HUES64 (cell line): Measurements from ENCODE around the gene PAOX.

Experiments
- H3K27ac ChIP-seq: 2 replicates; pipeline ENCODE4 v1.7.0; 2013; ENCODE audit warnings: low read depth, low read length, inconsistent platforms
- H3K27me3 ChIP-seq: 2 replicates; pipeline ENCODE4 v1.6.1; 2013; ENCODE audit warnings: mild to moderate bottlenecking, low read length; ENCODE audit not compliant: insufficient read depth
- H3K36me3 ChIP-seq: 2 replicates; pipeline ENCODE4 v1.6.1; 2013; ENCODE audit warnings: mild to moderate bottlenecking, low read length; ENCODE audit not compliant: insufficient read depth
- H3K4me1 ChIP-seq: 2 replicates; pipeline ENCODE4 v1.6.1; 2013; ENCODE audit warnings: mild to moderate bottlenecking, low read length, moderate library complexity; ENCODE audit not compliant: insufficient read depth
- H3K4me3 ChIP-seq: 2 replicates; pipeline ENCODE4 v1.5.1; 2013; ENCODE audit warnings: mild to moderate bottlenecking, low read length, moderate library complexity
- H3K9ac ChIP-seq: 2 replicates; pipeline ENCODE4 v1.6.1; 2013; ENCODE audit warnings: mild to moderate bottlenecking, low read depth, low read length
- H3K9me3 ChIP-seq: 2 replicates; pipeline ENCODE4 v1.6.1; 2013; ENCODE audit warnings: low read depth, low read length; ENCODE audit not compliant: insufficient read depth
- WGBS: fragments of 150-250, 120-280 bp; methylation state at CpG from one replicate; pipeline ENCODE4 v1.1.7; 2013; ENCODE audit warnings: missing lambda C conversion rate; 5-methylcytosine and 5-hydroxymethylcytosine counted together

PAOX gene

DNA sequence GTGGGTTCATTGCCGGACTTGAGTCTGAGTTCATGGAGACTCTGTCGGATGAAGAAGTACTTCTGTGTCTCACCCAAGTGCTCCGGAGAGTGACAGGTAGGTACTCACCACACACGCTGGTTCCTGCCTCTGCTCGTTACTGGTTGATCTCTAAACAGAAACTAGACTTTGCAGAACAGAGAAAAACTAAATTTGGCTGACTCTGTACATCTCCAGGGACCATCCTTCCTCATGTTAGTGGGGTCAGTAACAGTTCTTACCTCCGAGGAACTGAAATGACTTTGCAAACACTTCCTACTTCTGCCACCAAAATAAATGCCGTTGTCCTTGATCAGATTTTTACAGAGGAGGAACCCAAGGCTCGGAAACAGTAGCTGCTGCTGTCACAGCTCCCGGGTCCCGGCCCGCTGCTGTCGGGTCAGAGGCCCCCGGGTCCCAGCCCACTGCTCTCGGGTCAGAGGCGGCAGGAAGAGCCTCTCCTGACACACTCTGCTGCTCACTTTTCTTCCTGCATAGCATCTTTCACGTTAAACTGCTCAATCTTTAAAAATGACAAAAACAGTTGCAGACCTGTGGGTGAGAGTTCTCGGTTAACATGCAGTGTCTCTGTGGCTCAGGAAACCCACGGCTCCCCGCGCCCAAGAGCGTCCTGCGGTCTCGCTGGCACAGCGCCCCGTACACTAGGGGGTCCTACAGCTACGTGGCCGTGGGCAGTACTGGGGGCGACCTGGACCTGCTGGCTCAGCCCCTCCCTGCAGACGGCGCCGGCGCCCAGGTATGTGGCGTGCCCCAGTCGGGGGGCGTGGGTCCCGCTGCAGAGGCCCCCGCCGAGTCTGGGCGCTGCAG is 10.1 kb downstream of the PAOX start:
- Histone ChIP-seq H3K27me3 (no peaks in the 10 kb centered on the region), H3K36me3 (no peaks in the 10 kb centered on the region), H3K9me3 (no peaks in the 10 kb centered on the region), H3K4me3 (no peak overlapping the region), H3K27ac (no peak overlapping the region), H3K4me1 (no peaks in the 10 kb centered on the region), H3K9ac (no peak overlapping the region)
- WGBS: 95% methylated on average over 39 of the region's 39 CpGs

DNA sequence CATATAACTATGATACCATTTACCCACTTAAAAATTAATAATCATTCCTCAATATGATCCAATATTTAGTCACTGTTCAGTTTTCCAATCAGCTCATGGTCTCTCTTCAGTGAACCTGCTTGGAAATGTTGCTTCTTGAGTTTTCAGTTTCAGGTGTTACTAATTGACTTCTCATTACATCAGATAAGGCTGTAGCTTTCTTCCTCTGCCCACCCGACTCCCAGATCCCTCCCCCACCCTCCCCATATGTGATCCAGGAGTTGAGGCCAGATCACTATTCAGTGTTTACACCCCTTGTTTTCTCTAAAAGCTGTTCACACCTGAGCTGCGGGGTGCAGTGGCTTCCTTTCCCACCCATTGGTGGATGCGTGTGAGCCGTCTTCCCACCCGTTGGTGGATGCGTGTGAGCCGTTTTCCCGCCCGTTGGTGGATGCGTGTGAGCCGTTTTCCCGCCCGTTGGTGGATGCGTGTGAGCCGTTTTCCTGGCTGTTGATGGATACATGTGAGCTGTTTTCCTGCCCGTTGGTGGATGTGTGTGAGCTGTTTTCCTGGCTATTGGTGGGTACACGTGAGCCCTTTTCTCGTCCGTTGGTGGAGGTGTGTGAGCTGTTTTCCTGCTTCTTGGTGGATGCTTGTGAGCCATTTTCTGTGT is 11.7 kb downstream of the PAOX start:
- Histone ChIP-seq H3K9me3 (no peaks in the 10 kb centered on the region), H3K36me3 (peaks cover 2% of the 10 kb centered on the region), H3K27me3 (no peaks in the 10 kb centered on the region), H3K4me3 (no peak overlapping the region), H3K27ac (no peak overlapping the region), H3K9ac (no peak overlapping the region), H3K4me1 (no peaks in the 10 kb centered on the region; the same call in 1 of the 2 replicates)
- 94% methylated on average over 19 of the region's 19 CpGs for WGBS

DNA sequence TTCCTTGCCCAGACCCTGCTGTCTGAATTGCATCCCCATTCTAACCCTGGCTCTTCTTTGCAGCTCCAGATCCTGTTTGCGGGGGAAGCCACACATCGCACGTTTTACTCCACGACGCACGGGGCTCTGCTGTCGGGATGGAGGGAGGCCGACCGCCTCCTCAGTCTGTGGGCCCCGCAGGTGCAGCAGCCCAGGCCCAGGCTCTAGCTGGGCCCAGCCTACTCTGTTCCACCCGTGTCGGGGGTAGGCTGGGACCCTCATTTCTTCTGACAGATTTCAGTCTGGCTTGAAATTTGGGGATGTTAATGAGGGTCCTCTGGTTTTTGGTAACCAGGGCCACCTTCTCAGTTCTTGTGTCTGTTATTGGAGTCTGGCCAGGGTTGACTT is 12.2 kb downstream of the PAOX start:
- Histone ChIP-seq H3K27ac (no peak overlapping the region), H3K4me1 (no peaks in the 10 kb centered on the region; the same call in 1 of the 2 replicates), H3K36me3 (peaks cover 8% of the 10 kb centered on the region), H3K4me3 (no peak overlapping the region), H3K9me3 (no peaks in the 10 kb centered on the region), H3K27me3 (no peaks in the 10 kb centered on the region), H3K9ac (no peak overlapping the region)
- WGBS: 94% methylated on average over 12 of the region's 12 CpGs

DNA sequence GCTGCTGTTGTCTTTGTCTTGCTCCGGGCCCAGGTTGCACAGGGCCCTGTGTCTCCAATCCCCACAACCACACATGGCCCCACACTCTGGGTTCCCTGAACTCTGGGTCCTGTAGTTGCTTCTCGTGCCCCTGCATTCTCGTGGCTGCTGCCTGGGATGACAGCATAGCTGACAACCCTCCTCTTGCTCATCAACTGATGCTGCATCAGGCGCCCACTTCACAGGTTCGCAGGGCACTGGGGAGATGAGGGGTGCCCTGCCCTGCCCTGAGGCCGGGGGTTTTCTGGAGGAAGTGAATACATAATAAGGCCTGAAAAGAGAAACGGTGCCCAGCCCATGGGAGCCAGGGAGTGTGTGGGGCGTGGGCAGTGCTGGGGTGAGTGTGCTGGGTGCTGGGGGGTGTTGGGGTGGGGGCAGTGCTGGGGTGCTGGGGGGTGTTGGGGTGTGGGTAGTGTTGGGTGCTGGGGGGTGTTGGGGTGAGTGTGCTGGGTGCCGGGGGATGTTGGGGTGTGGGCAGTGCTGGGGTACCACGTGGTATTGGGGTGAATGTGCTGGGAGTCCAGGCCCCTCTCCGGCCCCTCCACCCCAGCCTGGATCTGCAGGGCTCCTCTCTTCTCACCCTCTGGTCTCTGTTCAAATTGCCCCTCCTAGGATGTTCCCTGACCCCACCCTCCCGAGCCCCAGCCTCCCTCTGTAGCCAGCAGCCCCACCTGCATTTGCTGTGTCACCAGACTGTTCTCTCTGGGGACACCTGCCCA is 12.9 kb downstream of the PAOX start:
- H3K27ac ChIP-seq: no peak overlapping the region
- peaks cover 15% of the 10 kb centered on the region for H3K36me3 ChIP-seq
- H3K27me3 ChIP-seq: no peaks in the 10 kb centered on the region
- 91% methylated on average over 11 of the region's 12 CpGs for WGBS
- no peaks in the 10 kb centered on the region; the same call in 1 of the 2 replicates for H3K4me1 ChIP-seq
- no peaks in the 10 kb centered on the region for H3K9me3 ChIP-seq
- H3K9ac ChIP-seq: no peak overlapping the region
- H3K4me3 ChIP-seq: no peak overlapping the region

DNA sequence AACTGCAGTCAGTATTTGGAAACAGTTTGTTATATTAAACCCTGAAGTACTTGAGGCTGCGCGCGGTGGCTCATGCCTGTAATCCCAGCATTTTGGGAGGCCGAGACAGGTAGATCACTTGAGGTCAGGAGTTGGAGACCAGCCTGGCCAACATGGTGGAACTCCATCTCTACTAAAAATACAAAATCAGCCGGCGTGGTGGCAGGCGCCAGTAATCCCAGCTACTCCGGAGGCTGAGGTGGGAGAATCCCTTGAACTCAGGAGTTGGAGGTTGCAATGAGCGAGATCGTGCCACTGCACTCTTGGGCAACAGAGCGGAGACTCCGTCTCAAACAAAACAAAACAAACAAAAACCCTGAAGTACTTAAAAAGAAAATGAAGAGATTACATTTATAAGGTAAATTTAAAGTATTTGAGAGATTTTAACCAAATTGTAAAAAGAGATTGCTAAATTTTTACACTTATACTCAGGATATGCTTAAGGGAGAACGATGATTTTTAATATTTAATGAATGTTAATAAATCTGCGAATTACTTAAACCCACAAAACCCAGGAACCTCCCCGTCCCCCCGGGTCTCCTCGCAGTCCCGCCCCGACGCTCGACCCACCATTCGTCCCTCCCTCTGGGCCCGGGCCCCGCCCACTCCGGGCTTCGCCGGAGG is 14.5 kb downstream of the PAOX start:
- Histone ChIP-seq H3K9me3 (no peaks in the 10 kb centered on the region), H3K4me3 (peak overlapping the region; percentile 98), H3K4me1 (no peaks in the 10 kb centered on the region; the same call in 1 of the 2 replicates), H3K36me3 (peaks cover 27% of the 10 kb centered on the region), H3K27me3 (no peaks in the 10 kb centered on the region), H3K27ac (peak overlapping the region; percentile 46; the same call in 1 of the 2 replicates), H3K9ac (peak overlapping the region; percentile 59)
- 37% methylated on average over 23 of the region's 27 CpGs for WGBS

DNA sequence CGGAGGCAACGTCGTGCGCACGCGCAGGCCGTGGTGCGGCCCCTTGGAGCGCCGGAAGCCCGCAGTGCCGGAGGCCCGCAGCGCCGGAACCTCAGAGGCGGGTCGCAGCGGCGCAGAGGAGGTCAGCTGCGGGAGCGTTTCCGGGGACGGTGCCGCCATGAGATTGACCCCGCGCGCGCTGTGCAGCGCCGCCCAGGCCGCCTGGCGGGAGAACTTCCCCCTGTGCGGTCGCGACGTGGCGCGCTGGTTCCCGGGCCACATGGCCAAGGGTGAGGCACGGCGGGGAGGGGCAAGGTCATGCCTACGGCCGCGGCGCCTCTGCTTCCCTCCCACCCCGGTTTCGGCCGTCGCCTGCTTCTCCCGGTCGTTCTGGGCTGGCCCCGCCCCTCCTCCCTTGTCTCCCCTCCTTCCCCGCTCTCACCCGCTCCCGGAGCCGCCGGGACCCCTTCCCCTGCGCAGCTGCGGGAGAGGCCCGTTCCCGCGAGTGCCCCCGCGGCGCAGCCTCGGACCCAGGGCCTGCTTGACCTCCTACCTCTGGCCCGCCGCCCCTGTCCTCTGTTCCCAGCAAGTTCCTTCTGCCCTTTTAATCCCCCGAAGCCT is 15.1 kb downstream of the PAOX start, which contains the start of gene MTG1:
TSS of gene MTG1 (plus strand) at position 94 of the 600 bp plus-strand sequence. CDS start at position 158, 64 bp downstream.
- Histone ChIP-seq H3K4me1 (no peaks in the 10 kb centered on the region; the same call in 1 of the 2 replicates), H3K27me3 (no peaks in the 10 kb centered on the region), H3K9me3 (no peaks in the 10 kb centered on the region), H3K36me3 (peaks cover 33% of the 10 kb centered on the region), H3K27ac (peak within 1 kb of the TSS; percentile 96), H3K9ac (peak within 1 kb of the TSS; percentile 97), H3K4me3 (peak within 1 kb of the TSS; percentile 98)
- WGBS: under 1% methylated on average over 69 of the region's 69 CpGs

DNA sequence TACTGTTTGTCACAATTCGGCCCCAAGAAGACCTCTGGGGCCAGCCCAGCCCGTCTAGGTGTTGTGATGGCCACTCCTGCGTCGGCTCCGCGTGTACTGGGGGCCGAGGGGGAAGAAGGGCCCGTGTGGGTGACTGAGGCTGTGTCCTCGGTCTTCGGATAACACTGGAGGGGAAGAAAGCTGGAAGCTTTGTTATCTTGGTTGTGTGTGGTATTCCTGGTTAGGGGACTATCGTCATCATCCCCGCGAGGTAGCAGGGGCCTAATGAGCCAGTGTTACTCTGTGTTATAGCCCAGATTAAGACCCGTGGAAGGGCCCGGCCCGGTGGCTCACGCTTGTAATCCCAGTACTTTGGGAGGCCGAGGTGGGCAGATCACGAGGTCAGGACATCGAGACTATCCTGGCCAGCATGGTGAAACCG is 15.7 kb downstream of the PAOX start:
- Histone ChIP-seq H3K36me3 (peaks cover 40% of the 10 kb centered on the region), H3K4me1 (no peaks in the 10 kb centered on the region; the same call in 1 of the 2 replicates), H3K27ac (peak overlapping the region; percentile 96)

DNA sequence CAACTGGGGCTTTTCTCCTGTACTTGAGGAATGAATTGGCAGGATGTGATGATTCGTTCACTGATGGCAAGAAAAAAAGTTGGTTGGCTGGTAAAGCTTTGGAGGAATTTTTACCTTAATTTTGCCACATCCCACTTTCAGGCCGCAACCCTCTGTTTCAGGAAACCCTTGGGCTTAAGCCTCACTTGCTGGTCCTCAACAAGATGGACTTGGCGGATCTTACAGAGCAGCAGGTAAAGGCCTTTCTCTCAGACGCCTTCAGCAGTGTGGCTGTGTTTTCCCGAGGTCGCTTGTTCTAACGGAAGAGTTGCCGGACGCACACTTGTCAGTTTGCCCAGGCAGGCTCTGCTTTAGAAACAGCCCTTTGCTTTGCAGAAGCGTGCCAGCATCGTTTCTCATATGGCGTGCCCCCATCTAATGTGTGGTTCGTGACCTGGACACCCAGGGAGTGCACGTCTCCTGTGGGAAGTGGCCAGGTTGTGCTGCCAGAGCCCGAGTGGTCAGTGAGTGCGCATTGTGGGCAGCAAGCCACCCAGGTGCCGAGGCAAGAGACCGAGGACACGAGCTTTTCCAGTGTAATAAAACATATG is 17.1 kb downstream of the PAOX start:
- 96% methylated on average over 18 of the region's 19 CpGs for WGBS
- Histone ChIP-seq H3K9ac (no peak overlapping the region), H3K36me3 (peaks cover 51% of the 10 kb centered on the region), H3K4me1 (no peaks in the 10 kb centered on the region; the same call in 1 of the 2 replicates), H3K27ac (no peak overlapping the region), H3K9me3 (no peaks in the 10 kb centered on the region), H3K4me3 (no peak overlapping the region), H3K27me3 (no peaks in the 10 kb centered on the region)

More for the DNA sequence above, 15.7 kb downstream of the PAOX start:
- H3K4me3 ChIP-seq: peak overlapping the region; percentile 98
- no peaks in the 10 kb centered on the region for H3K9me3 ChIP-seq
- no peaks in the 10 kb centered on the region for H3K27me3 ChIP-seq
- 33% methylated on average over 21 of the region's 21 CpGs for WGBS
- peak overlapping the region; percentile 97 for H3K9ac ChIP-seq

DNA sequence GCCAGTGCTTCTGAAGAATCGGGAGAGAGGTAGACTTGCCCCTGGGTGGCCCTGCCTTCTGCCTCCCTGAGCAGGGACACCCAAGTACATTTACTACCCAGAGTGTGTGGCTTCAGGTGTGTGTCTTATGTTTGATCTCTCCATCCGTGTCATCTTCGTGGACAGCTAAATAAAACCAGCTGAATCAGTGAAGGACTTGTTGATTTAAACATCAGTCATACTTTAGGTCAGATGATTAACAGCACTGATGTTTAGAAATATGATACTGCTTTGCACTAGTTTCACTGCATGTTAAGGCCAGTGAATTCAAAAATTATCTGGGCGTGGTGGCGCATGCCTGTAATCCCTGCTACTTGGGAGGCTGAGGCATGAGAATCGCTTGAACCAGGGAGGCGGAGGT is 18.9 kb downstream of the PAOX start:
- Histone ChIP-seq H3K27me3 (no peaks in the 10 kb centered on the region), H3K27ac (no peak overlapping the region), H3K9ac (no peak overlapping the region), H3K4me1 (no peaks in the 10 kb centered on the region; the same call in 1 of the 2 replicates), H3K9me3 (no peaks in the 10 kb centered on the region), H3K36me3 (peaks cover 65% of the 10 kb centered on the region), H3K4me3 (no peak overlapping the region)
- WGBS: 97% methylated on average over 7 of the region's 7 CpGs

DNA sequence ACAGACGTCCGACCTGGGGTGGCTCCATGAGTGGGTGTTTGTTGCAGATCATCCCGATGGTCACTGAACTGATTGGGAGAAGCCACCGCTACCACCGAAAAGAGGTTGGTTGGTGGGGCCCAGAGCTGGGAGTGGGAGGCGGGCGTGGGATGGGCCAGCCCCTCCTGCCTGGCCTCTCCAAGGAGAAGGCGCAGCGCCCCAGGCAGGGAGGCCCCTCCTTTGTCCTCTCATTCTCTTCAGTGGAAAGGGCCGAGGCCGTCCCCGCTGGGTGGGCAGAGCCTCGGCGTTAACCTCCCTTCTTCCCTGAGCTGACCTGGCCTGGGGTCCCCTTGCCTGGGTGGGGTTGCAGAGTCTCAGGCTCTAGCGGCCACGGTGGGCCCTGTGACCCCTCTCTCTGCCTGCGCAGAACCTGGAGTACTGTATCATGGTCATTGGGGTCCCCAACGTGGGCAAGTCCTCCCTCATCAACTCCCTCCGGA is 20.1 kb downstream of the PAOX start:
- H3K27me3 ChIP-seq: no peaks in the 10 kb centered on the region
- H3K9ac ChIP-seq: no peak overlapping the region
- no peak overlapping the region for H3K4me3 ChIP-seq
- H3K27ac ChIP-seq: no peak overlapping the region
- H3K36me3 ChIP-seq: peaks cover 75% of the 10 kb centered on the region
- no peaks in the 10 kb centered on the region for H3K9me3 ChIP-seq
- no peaks in the 10 kb centered on the region; the same call in 1 of the 2 replicates for H3K4me1 ChIP-seq
- 97% methylated on average over 19 of the region's 19 CpGs for WGBS
